SK-N-SH (cell line): ENCODE measurements around the gene SIRT5. TPM values are rescaled to one million over a fixed set of nuclear protein-coding genes. Genes with fewer than 3 reads are reported as not detected.

ENCODE experiments used
- CTCF ChIA-PET: fragments of 300-600, 350-600 bp; formaldehyde crosslinking; extraction: SDS; loops from one replicate; lab custom pipeline; 2021; lab: Yijun Ruan, JAX
- POLR2A ChIA-PET: fragments of 350-600 bp; sonication (Branson Sonifier 250); formaldehyde crosslinking; extraction: SDS; loops from one replicate; lab custom pipeline; 2020; ENCODE audit warnings: antibody characterized with exemption, inconsistent platforms; lab: Yijun Ruan, JAX
- DNase-seq: peaks from one replicate; pipeline ENCODE4 v3.0.0; 2012
- H2AFZ ChIP-seq: fragments of 200-600 bp; sonication (generic); 2 replicates; pipeline ENCODE4 v1.8.1; 2016; ENCODE audit warnings: antibody characterized with exemption, mild to moderate bottlenecking, low read depth
- H3F3A ChIP-seq: fragments of 200-600 bp; sonication (generic); replicated peaks from 2 replicates; pipeline ENCODE3; 2016; ENCODE audit warnings: antibody characterized with exemption, mild to moderate bottlenecking; ENCODE audit not compliant: insufficient read depth
- H3K27ac ChIP-seq, 2 experiments: fragments of 200-500 bp in 1 of 2; fragments of 200-600 bp in 1 of 2; sonication (Bioruptor generic) in 1 of 2; sonication (generic), shearing (Covaris generic) in 1 of 2; 2 replicates each; pipeline versions ENCODE4 v1.5.1 to v1.6.1; 2014 to 2016; ENCODE audit warnings: low read depth in 2 of 2, inconsistent platforms in 1 of 2, low read length in 1 of 2, mild to moderate bottlenecking in 1 of 2, mixed read lengths in 1 of 2
- H3K27me3 ChIP-seq: fragments of 200-600 bp; sonication (generic), shearing (Covaris generic); 2 replicates; pipeline ENCODE4 v1.6.1; 2016; ENCODE audit warnings: mixed run types; ENCODE audit not compliant: insufficient read depth
- H3K36me3 ChIP-seq, 2 experiments: fragments of 200-500 bp in 1 of 2; fragments of 200-600 bp in 1 of 2; sonication (Bioruptor generic) in 1 of 2; sonication (generic) in 1 of 2; replicated peaks in 1 of 2; 2 replicates each; pipeline versions ENCODE3 to v1.5.1; 2014 to 2016; ENCODE audit warnings: low read length in 1 of 2, mild to moderate bottlenecking in 1 of 2; ENCODE audit not compliant: insufficient read depth in 2 of 2, control insufficient read depth in 1 of 2
- H3K4me1 ChIP-seq, 2 experiments: fragments of 200-500 bp in 1 of 2; fragments of 200-600 bp in 1 of 2; sonication (Bioruptor generic) in 1 of 2; sonication (generic), shearing (Covaris generic) in 1 of 2; 2 replicates each; pipeline versions ENCODE4 v1.5.1 to v1.6.1; 2014 to 2016; ENCODE audit warnings: low read depth in 1 of 2, low read length in 1 of 2, mixed run types in 1 of 2; ENCODE audit not compliant: insufficient read depth in 2 of 2, control insufficient read depth in 1 of 2
- H3K4me2 ChIP-seq: fragments of 200-600 bp; sonication (generic), shearing (Covaris generic); 2 replicates; pipeline ENCODE4 v1.6.1; 2017; ENCODE audit warnings: mixed run types
- H3K4me3 ChIP-seq, 2 experiments: fragments of 200-500 bp in 1 of 2; fragments of 200-600 bp in 1 of 2; sonication (Bioruptor generic) in 1 of 2; sonication (generic), shearing (Covaris generic) in 1 of 2; 2 replicates each; pipeline versions ENCODE4 v1.5.1 to v1.8.1; 2014 to 2016; ENCODE audit warnings: low read depth in 2 of 2, inconsistent platforms in 1 of 2, low read length in 1 of 2, mild to moderate bottlenecking in 1 of 2, mixed read lengths in 1 of 2, moderate library complexity in 1 of 2
- H3K79me2 ChIP-seq: fragments of 200-600 bp; sonication (generic); 2 replicates; pipeline ENCODE4 v1.8.1; 2017; ENCODE audit warnings: mild to moderate bottlenecking; ENCODE audit not compliant: insufficient read depth
- H3K9ac ChIP-seq: fragments of 200-600 bp; sonication (generic); 2 replicates; pipeline ENCODE4 v1.6.1; 2017; ENCODE audit warnings: mixed run types
- H3K9me2 ChIP-seq: fragments of 200-600 bp; sonication (generic); 2 replicates; pipeline ENCODE4 v1.6.1; 2017; ENCODE audit warnings: mixed run types
- H3K9me3 ChIP-seq: fragments of 200-600 bp; sonication (generic); 2 replicates; pipeline ENCODE4 v1.6.1; 2017; ENCODE audit warnings: mixed run types, mild to moderate bottlenecking, moderate library complexity
- H4K20me1 ChIP-seq: fragments of 200-600 bp; sonication (generic); 2 replicates; pipeline ENCODE4 v1.6.1; 2017; ENCODE audit warnings: mild to moderate bottlenecking, mixed run types; ENCODE audit not compliant: insufficient read depth
- ELF1 ChIP-seq: IDR thresholded peaks from 2 replicates; pipeline ENCODE4 v1.4.0; 2012
- EZH2phosphoT487 ChIP-seq: fragments of 200-600 bp; sonication (generic); IDR thresholded peaks from 2 replicates; pipeline ENCODE4 v1.6.1; 2017; ENCODE audit warnings: low read depth, mixed run types, mild to moderate bottlenecking, antibody characterized with exemption, moderate library complexity, borderline replicate concordance
- FOSL2 ChIP-seq: IDR thresholded peaks from 2 replicates; pipeline ENCODE4 v1.4.0; 2012; ENCODE audit warnings: low read depth, mild to moderate bottlenecking, moderate library complexity, borderline replicate concordance
- FOXM1 ChIP-seq: IDR thresholded peaks from 2 replicates; pipeline ENCODE4 v1.4.0; 2012; ENCODE audit warnings: low read depth, mild to moderate bottlenecking
- GABPA ChIP-seq: IDR thresholded peaks from 2 replicates; pipeline ENCODE4 v1.4.0; 2012; ENCODE audit warnings: low read depth, mild to moderate bottlenecking
- IRF3 ChIP-seq: fragments of 150-350 bp; IDR thresholded peaks from 2 replicates; pipeline ENCODE4 v1.6.1; 2016; ENCODE audit warnings: mild to moderate bottlenecking, low read depth, low read length
- NFIC ChIP-seq: IDR thresholded peaks from 2 replicates; pipeline ENCODE4 v1.4.0; 2012; ENCODE audit warnings: borderline replicate concordance
- NRF1 ChIP-seq: IDR thresholded peaks from 2 replicates; pipeline ENCODE4 v1.6.1; 2012; ENCODE audit warnings: low read depth, mild to moderate bottlenecking, low read length
- PBX3 ChIP-seq: IDR thresholded peaks from 2 replicates; pipeline ENCODE4; 2012
- RFX5 ChIP-seq: IDR thresholded peaks from 2 replicates; pipeline ENCODE4 v1.6.1; 2012; ENCODE audit warnings: mild to moderate bottlenecking, improper control_type of control experiment, low read length
- RXRA ChIP-seq: IDR thresholded peaks from 2 replicates; pipeline ENCODE4 v1.4.0; 2012; ENCODE audit warnings: low read depth, mild to moderate bottlenecking, borderline replicate concordance
- SIN3A ChIP-seq: IDR thresholded peaks from 2 replicates; pipeline ENCODE4 v1.6.1; 2012; ENCODE audit warnings: low read depth, mild to moderate bottlenecking, low read length, moderate library complexity, borderline replicate concordance
- TAF1 ChIP-seq: IDR thresholded peaks from 2 replicates; pipeline ENCODE4 v1.6.1; 2012; ENCODE audit warnings: low read depth, mild to moderate bottlenecking, low read length, moderate library complexity, borderline replicate concordance
- YY1 ChIP-seq: IDR thresholded peaks from 2 replicates; pipeline ENCODE4 v1.4.0; 2012; ENCODE audit warnings: low read depth, mild to moderate bottlenecking
- WGBS: methylation state at CpG from one replicate; pipeline ENCODE4 v1.1.6; 2017; ENCODE audit warnings: low lambda C conversion rate; 5-methylcytosine and 5-hydroxymethylcytosine counted together
- polyA plus RNA-seq, 3 experiments: library from polyadenylated mRNA; depleted of rRNA; stranded (reverse); fragments of >200 nt; gene quantifications; 2 replicates each; pipeline ENCODE4 v1.2.3, GENCODE V29; 2012
- TF ChIP-seq, protein P1 (sequence below): fragments of 150-350 bp; IDR thresholded peaks from 2 replicates; pipeline ENCODE4 v1.6.1; 2017; ENCODE audit warnings: antibody characterized with exemption, low read length, low read depth, borderline replicate concordance
- TF ChIP-seq, protein P2 (sequence below): fragments of 200-600 bp; sonication (generic); IDR thresholded peaks from 2 replicates; pipeline ENCODE4 v1.6.1; 2017; ENCODE audit warnings: antibody characterized with exemption, mild to moderate bottlenecking, moderate library complexity

Gene SIRT5
- polyA plus RNA-seq, 1 of the 3 experiments (the other 2 are of a cell fraction) = 6.7 TPM

GRCh38 chr6:13630499-13630898 is 56.1 kb downstream of the SIRT5 start:
- WGBS = 90% methylated on average over 1 of the region's 1 CpG
- no peaks in the 10 kb centered on the region for H4K20me1 ChIP-seq
- H3K9me3 ChIP-seq = no peaks in the 10 kb centered on the region
- peaks cover 5% of the 10 kb centered on the region for H3F3A ChIP-seq
- POLR2A ChIA-PET = no interaction called here
- H3K27ac ChIP-seq = no peak overlapping the region
- H3K36me3 ChIP-seq = peaks cover 60 to 66% of the 10 kb centered on the region in 2 experiments
- DNase-seq = no peak
- H3K4me3 ChIP-seq = no peak overlapping the region
- peaks cover 0 to 2% of the 10 kb centered on the region in 2 experiments; a peak in 2 of 4 replicates for H3K4me1 ChIP-seq
- H3K4me2 ChIP-seq = no peak overlapping the region
- H2AFZ ChIP-seq = no peak overlapping the region
- no peaks in the 10 kb centered on the region for H3K27me3 ChIP-seq
- no peak overlapping the region for H3K9ac ChIP-seq
- H3K79me2 ChIP-seq = no peaks in the 10 kb centered on the region
- no peak for TF ChIP-seq NRF1
- TF ChIP-seq FOSL2 = no peak
- no peak for TF ChIP-seq RXRA
- no peak for TF ChIP-seq FOXM1
- TF ChIP-seq PBX3 = no peak
- no peak for TF ChIP-seq TAF1
- TF ChIP-seq ELF1 = no peak
- TF ChIP-seq YY1 = no peak
- no peak for TF ChIP-seq NFIC
- no peak for TF ChIP-seq IRF3
- TF ChIP-seq, all 33 proteins: peak for 0
- H3K9me2 ChIP-seq = no peaks in the 10 kb centered on the region
- CTCF ChIA-PET = interaction anchor here (0.8 kb wide), 1 partner anchor 11 kb away, joined by 3 read pairs; no protein-coding TSS in a partner anchor

- POLR2A ChIA-PET = no interaction called here
Observed at GRCh38 chr6:13633343-13633742, 58.9 kb downstream of the SIRT5 start.

More at GRCh38 chr6:13633343-13633742, 58.9 kb downstream of the SIRT5 start:
- 96% methylated on average over 2 of the region's 2 CpGs for WGBS
- H3K9me2 ChIP-seq = no peaks in the 10 kb centered on the region
- no peaks in the 10 kb centered on the region for H3K27me3 ChIP-seq
- H3K79me2 ChIP-seq = no peaks in the 10 kb centered on the region
- no peak overlapping the region for H3K9ac ChIP-seq
- H3K36me3 ChIP-seq = peaks cover 58 to 72% of the 10 kb centered on the region in 2 experiments
- DNase-seq = no peak
- H3F3A ChIP-seq = peaks cover 5% of the 10 kb centered on the region
- no peak overlapping the region for H2AFZ ChIP-seq
- no peak overlapping the region for H3K27ac ChIP-seq
- H3K4me3 ChIP-seq = no peak overlapping the region
- peaks cover 0 to 2% of the 10 kb centered on the region in 2 experiments; a peak in 2 of 4 replicates for H3K4me1 ChIP-seq
- CTCF ChIA-PET = interaction anchor here (1.1 kb wide), 1 partner anchor 59 kb away, joined by 5 read pairs; no protein-coding TSS in a partner anchor
- no peak overlapping the region for H3K4me2 ChIP-seq
- no peaks in the 10 kb centered on the region for H3K9me3 ChIP-seq
- TF ChIP-seq, protein P1, sequence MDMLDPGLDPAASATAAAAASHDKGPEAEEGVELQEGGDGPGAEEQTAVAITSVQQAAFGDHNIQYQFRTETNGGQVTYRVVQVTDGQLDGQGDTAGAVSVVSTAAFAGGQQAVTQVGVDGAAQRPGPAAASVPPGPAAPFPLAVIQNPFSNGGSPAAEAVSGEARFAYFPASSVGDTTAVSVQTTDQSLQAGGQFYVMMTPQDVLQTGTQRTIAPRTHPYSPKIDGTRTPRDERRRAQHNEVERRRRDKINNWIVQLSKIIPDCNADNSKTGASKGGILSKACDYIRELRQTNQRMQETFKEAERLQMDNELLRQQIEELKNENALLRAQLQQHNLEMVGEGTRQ = no peak
- TF ChIP-seq EZH2phosphoT487 (no peak), FOSL2 (no peak), GABPA (no peak), IRF3 (no peak), RFX5 (no peak), SIN3A (no peak)
- TF ChIP-seq, protein P2, sequence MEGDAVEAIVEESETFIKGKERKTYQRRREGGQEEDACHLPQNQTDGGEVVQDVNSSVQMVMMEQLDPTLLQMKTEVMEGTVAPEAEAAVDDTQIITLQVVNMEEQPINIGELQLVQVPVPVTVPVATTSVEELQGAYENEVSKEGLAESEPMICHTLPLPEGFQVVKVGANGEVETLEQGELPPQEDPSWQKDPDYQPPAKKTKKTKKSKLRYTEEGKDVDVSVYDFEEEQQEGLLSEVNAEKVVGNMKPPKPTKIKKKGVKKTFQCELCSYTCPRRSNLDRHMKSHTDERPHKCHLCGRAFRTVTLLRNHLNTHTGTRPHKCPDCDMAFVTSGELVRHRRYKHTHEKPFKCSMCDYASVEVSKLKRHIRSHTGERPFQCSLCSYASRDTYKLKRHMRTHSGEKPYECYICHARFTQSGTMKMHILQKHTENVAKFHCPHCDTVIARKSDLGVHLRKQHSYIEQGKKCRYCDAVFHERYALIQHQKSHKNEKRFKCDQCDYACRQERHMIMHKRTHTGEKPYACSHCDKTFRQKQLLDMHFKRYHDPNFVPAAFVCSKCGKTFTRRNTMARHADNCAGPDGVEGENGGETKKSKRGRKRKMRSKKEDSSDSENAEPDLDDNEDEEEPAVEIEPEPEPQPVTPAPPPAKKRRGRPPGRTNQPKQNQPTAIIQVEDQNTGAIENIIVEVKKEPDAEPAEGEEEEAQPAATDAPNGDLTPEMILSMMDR = no peak
- no peaks in the 10 kb centered on the region for H4K20me1 ChIP-seq
